Measurements from ENCODE around the gene ARAP1.
A peak's percentile ranks its signal among the peaks of the same experiment; 100 is the strongest.

ARAP1 gene

GRCh38 chr11:72786305-72787215 lies 34.4 kb upstream of the ARAP1 start:
- DNase-seq (ENCODE audit: low read depth in 1 of 2, low spot score in 1 of 2), result peak; percentile 70 to 96
- no peak for TF ChIP-seq JUND (IDR thresholded peaks at IDR 0.05; ENCODE audit: low read depth)
- in situ Hi-C loops (cut with HindIII; ENCODE audit: low pct_unique_long_range_greater_than_20kb, low sequenced_read_pairs), result no loop called here

GRCh38 chr11:72784662-72785061 lies 32.5 kb upstream of the ARAP1 start:
- TF ChIP-seq JUND (IDR thresholded peaks at IDR 0.05; ENCODE audit: low read depth), result no peak
- DNase-seq (ENCODE audit: low read depth in 1 of 2, low spot score in 1 of 2), result no peak
- in situ Hi-C loops (cut with HindIII; ENCODE audit: low pct_unique_long_range_greater_than_20kb, low sequenced_read_pairs), result no loop called here

GRCh38 chr11:72783144-72783905 lies 31.1 kb upstream of the ARAP1 start:
- TF ChIP-seq JUND (IDR thresholded peaks at IDR 0.05; ENCODE audit: low read depth), result no peak
- in situ Hi-C loops (cut with HindIII; ENCODE audit: low pct_unique_long_range_greater_than_20kb, low sequenced_read_pairs), result no loop called here
- no peak for DNase-seq (ENCODE audit: low read depth in 1 of 2, low spot score in 1 of 2)

- peak; percentile 69 to 82 for DNase-seq (ENCODE audit: low read depth in 1 of 2, low spot score in 1 of 2)
- in situ Hi-C loops (cut with HindIII; ENCODE audit: low pct_unique_long_range_greater_than_20kb, low sequenced_read_pairs), result no loop called here
Observed at GRCh38 chr11:72782081-72782920, 30.1 kb upstream of the ARAP1 start.

GRCh38 chr11:72781313-72782080 lies 29.3 kb upstream of the ARAP1 start:
- no peak for TF ChIP-seq JUND (IDR thresholded peaks at IDR 0.05; ENCODE audit: low read depth)
- in situ Hi-C loops (cut with HindIII; ENCODE audit: low pct_unique_long_range_greater_than_20kb, low sequenced_read_pairs), result no loop called here
- DNase-seq (ENCODE audit: low read depth in 1 of 2, low spot score in 1 of 2), result peak; percentile 53 to 83

More at GRCh38 chr11:72782081-72782920, 30.1 kb upstream of the ARAP1 start:
- no peak for TF ChIP-seq JUND (IDR thresholded peaks at IDR 0.05; ENCODE audit: low read depth)

GRCh38 chr11:72781063-72781312 lies 28.8 kb upstream of the ARAP1 start:
- DNase-seq (ENCODE audit: low read depth in 1 of 2, low spot score in 1 of 2), result peak; percentile 67 to 77
- TF ChIP-seq JUND (IDR thresholded peaks at IDR 0.05; ENCODE audit: low read depth), result no peak
- in situ Hi-C loops (cut with HindIII; ENCODE audit: low pct_unique_long_range_greater_than_20kb, low sequenced_read_pairs), result no loop called here

- in situ Hi-C loops (cut with HindIII; ENCODE audit: low pct_unique_long_range_greater_than_20kb, low sequenced_read_pairs), result no loop called here
- no peak for TF ChIP-seq JUND (IDR thresholded peaks at IDR 0.05; ENCODE audit: low read depth)
Observed at GRCh38 chr11:72780296-72781062, 28.3 kb upstream of the ARAP1 start.

GRCh38 chr11:72779495-72780128 lies 27.4 kb upstream of the ARAP1 start:
- no peak for DNase-seq (ENCODE audit: low read depth in 1 of 2, low spot score in 1 of 2)
- in situ Hi-C loops (cut with HindIII; ENCODE audit: low pct_unique_long_range_greater_than_20kb, low sequenced_read_pairs), result no loop called here
- no peak for TF ChIP-seq JUND (IDR thresholded peaks at IDR 0.05; ENCODE audit: low read depth)

More at GRCh38 chr11:72780296-72781062, 28.3 kb upstream of the ARAP1 start:
- no peak for DNase-seq (ENCODE audit: low read depth in 1 of 2, low spot score in 1 of 2)

- DNase-seq (ENCODE audit: low read depth in 1 of 2, low spot score in 1 of 2), result no peak
- TF ChIP-seq JUND (IDR thresholded peaks at IDR 0.05; ENCODE audit: low read depth), result no peak
- in situ Hi-C loops (cut with HindIII; ENCODE audit: low pct_unique_long_range_greater_than_20kb, low sequenced_read_pairs), result no loop called here
Observed at GRCh38 chr11:72778535-72779494, 26.6 kb upstream of the ARAP1 start.

- peak in 1 of 2 experiments; percentile 50 for DNase-seq (ENCODE audit: low read depth in 1 of 2, low spot score in 1 of 2)
- no peak for TF ChIP-seq JUND (IDR thresholded peaks at IDR 0.05; ENCODE audit: low read depth)
- in situ Hi-C loops (cut with HindIII; ENCODE audit: low pct_unique_long_range_greater_than_20kb, low sequenced_read_pairs), result no loop called here
Observed at GRCh38 chr11:72777755-72778278, 25.6 kb upstream of the ARAP1 start.
